ENCODE data around the gene KIT. TPM values are rescaled to one million over a fixed set of nuclear protein-coding genes. Genes with fewer than 3 reads are reported as not detected.

Gene KIT
- total RNA-seq, 4 donors from 2014 or later, result 4.1 to 62.3 (median 18.7) TPM

GRCh38 chr4:54683616-54684346, 26.0 kb downstream of the KIT start:
- in situ Hi-C loops (cut with MboI; ENCODE audit: low pct_ligation_motif_present in 1 of 4, low pct_unique_long_range_greater_than_20kb in 1 of 4, low sequenced_read_pairs in 3 of 4) (no loop called here), intact Hi-C loops (cut with DNase I; ENCODE audit: low total_unique reads) (no loop called here)
- Histone ChIP-seq H3K27me3 (no peaks in the 10 kb centered on the region), H3K9me3 (no peaks in the 10 kb centered on the region), H3K4me3 (no peak overlapping the region), H3K27ac (no peak overlapping the region), H3K4me1 (no peaks in the 10 kb centered on the region), H3K36me3 (no peaks in the 10 kb centered on the region)
- no peak for DNase-seq
- no peak for TF ChIP-seq POLR2AphosphoS5 (IDR thresholded peaks at IDR 0.05)
- no peak for TF ChIP-seq CTCF (IDR thresholded peaks at IDR 0.05)
- no peak for TF ChIP-seq POLR2A (IDR thresholded peaks at IDR 0.05)
- TF ChIP-seq EP300 (IDR thresholded peaks at IDR 0.05; ENCODE audit: low read depth), result no peak
- WGBS, 2 donors (ENCODE audit: low coverage in 1 of 2), result 72% methylated on average over 3 to 8 of the region's 8 CpGs

GRCh38 chr4:54685810-54686209, 28.1 kb downstream of the KIT start:
- Histone ChIP-seq H3K4me3 (no peak overlapping the region), H3K4me1 (no peaks in the 10 kb centered on the region), H3K27me3 (no peaks in the 10 kb centered on the region), H3K27ac (no peak overlapping the region), H3K36me3 (no peaks in the 10 kb centered on the region), H3K9me3 (no peaks in the 10 kb centered on the region)
- no peak for DNase-seq
- WGBS, 2 donors (ENCODE audit: low coverage in 1 of 2), result 87% methylated on average over 1 of the region's 1 CpG; no CpG with 5 or more reads in 1 of the 2 donors
- in situ Hi-C loops (cut with MboI; ENCODE audit: low pct_ligation_motif_present in 1 of 4, low pct_unique_long_range_greater_than_20kb in 1 of 4, low sequenced_read_pairs in 3 of 4), result no loop called here
- TF ChIP-seq POLR2A (IDR thresholded peaks at IDR 0.05), result no peak
- no peak for TF ChIP-seq POLR2AphosphoS5 (IDR thresholded peaks at IDR 0.05)
- intact Hi-C loops (cut with DNase I; ENCODE audit: low total_unique reads), result no loop called here

- Histone ChIP-seq H3K27me3 (no peaks in the 10 kb centered on the region), H3K36me3 (no peaks in the 10 kb centered on the region), H3K27ac (no peak overlapping the region), H3K4me3 (no peak overlapping the region), H3K9me3 (no peaks in the 10 kb centered on the region), H3K4me1 (no peaks in the 10 kb centered on the region)
- WGBS, 2 donors (ENCODE audit: low coverage in 1 of 2), result 69% methylated on average over 5 to 11 of the region's 11 CpGs
- intact Hi-C loops (cut with DNase I; ENCODE audit: low total_unique reads), result no loop called here
- in situ Hi-C loops (cut with MboI; ENCODE audit: low pct_ligation_motif_present in 1 of 4, low pct_unique_long_range_greater_than_20kb in 1 of 4, low sequenced_read_pairs in 3 of 4), result no loop called here
- TF ChIP-seq POLR2AphosphoS5 (IDR thresholded peaks at IDR 0.05), result no peak
- TF ChIP-seq POLR2A (IDR thresholded peaks at IDR 0.05), result no peak
- TF ChIP-seq CTCF (IDR thresholded peaks at IDR 0.05), result no peak
- no peak for TF ChIP-seq EP300 (IDR thresholded peaks at IDR 0.05; ENCODE audit: low read depth)
- no peak for DNase-seq
Observed at GRCh38 chr4:54687887-54688841, 30.4 kb downstream of the KIT start.

GRCh38 chr4:54695337-54695736, 37.6 kb downstream of the KIT start:
- no peaks in the 10 kb centered on the region for H3K36me3 ChIP-seq
- intact Hi-C loops (cut with DNase I; ENCODE audit: low total_unique reads), result no loop called here
- no peak for DNase-seq
- no peaks in the 10 kb centered on the region for H3K27me3 ChIP-seq
- no peak for TF ChIP-seq EP300 (IDR thresholded peaks at IDR 0.05; ENCODE audit: low read depth)
- no peak for TF ChIP-seq POLR2AphosphoS5 (IDR thresholded peaks at IDR 0.05)
- no peak for TF ChIP-seq POLR2A (IDR thresholded peaks at IDR 0.05)
- TF ChIP-seq CTCF (IDR thresholded peaks at IDR 0.05), result no peak
- no peak overlapping the region for H3K4me3 ChIP-seq
- in situ Hi-C loops (cut with MboI; ENCODE audit: low pct_ligation_motif_present in 1 of 4, low pct_unique_long_range_greater_than_20kb in 1 of 4, low sequenced_read_pairs in 3 of 4), result no loop called here
- H3K4me1 ChIP-seq, result no peaks in the 10 kb centered on the region
- no peaks in the 10 kb centered on the region for H3K9me3 ChIP-seq
- H3K27ac ChIP-seq, result no peak overlapping the region
- WGBS, 2 donors (ENCODE audit: low coverage in 1 of 2), result 79 to 92% methylated on average over 10 to 12 of the region's 12 CpGs
